H1 (cell line): ENCODE data around the gene RIMBP2. TPM values are rescaled to one million over a fixed set of nuclear protein-coding genes. Genes with fewer than 3 reads are reported as not detected.

Source experiments
- CHD7 ChIP-seq: fragments of 300-600 bp; sonication (generic); IDR thresholded peaks from 2 replicates; pipeline ENCODE4 v1.7.1; 2012; ENCODE audit warnings: low read length, moderate library complexity, mild to moderate bottlenecking, inconsistent platforms; ENCODE audit not compliant: insufficient replicate concordance
- polyA plus RNA-seq, 7 experiments: library from polyadenylated mRNA; depleted of rRNA in 3 of 7; stranded (reverse) in 5 of 7; unstranded in 2 of 7; fragments of >200 nt in 5 of 7; fragments of 200-250 nt in 2 of 7; gene quantifications; 1 replicate in 5 of 7; 2 replicates in 1 of 7; 4 replicates in 1 of 7; pipeline versions ENCODE4 v1.2.1 to v1.2.3, GENCODE V29; 2011 to 2013; ENCODE audit warnings: missing spikeins in 2 of 7, mixed read lengths in 2 of 7
- total RNA-seq: library from RNA; stranded (reverse); fragmentation: NEBNext Ultra II Directional; extraction: Animal tissue kit (Norgen Biotek cat#: 25700); gene quantifications from 2 replicates; pipeline ENCODE4 v1.2.1, GENCODE V29; 2021

RIMBP2 gene
- total and polyA plus RNA-seq, 2 of the 8 experiments (the other 6 are each of a cell fraction or from before 2014, with no cell fraction given), result 0.18 to 0.65 TPM

- no peak for TF ChIP-seq CHD7
Measured at GRCh38 chr12:130418251-130418650, 297.8 kb downstream of the RIMBP2 start (continued).
